ENCODE results near the gene GRPEL1.

GRCh38 chr4:7049295-7049694 lies 18.6 kb downstream of the GRPEL1 start:
- no peak for TF ChIP-seq EZH2 (IDR thresholded peaks at IDR 0.05; ENCODE audit: low read length, unreplicated experiment)
- TF ChIP-seq, protein P1, sequence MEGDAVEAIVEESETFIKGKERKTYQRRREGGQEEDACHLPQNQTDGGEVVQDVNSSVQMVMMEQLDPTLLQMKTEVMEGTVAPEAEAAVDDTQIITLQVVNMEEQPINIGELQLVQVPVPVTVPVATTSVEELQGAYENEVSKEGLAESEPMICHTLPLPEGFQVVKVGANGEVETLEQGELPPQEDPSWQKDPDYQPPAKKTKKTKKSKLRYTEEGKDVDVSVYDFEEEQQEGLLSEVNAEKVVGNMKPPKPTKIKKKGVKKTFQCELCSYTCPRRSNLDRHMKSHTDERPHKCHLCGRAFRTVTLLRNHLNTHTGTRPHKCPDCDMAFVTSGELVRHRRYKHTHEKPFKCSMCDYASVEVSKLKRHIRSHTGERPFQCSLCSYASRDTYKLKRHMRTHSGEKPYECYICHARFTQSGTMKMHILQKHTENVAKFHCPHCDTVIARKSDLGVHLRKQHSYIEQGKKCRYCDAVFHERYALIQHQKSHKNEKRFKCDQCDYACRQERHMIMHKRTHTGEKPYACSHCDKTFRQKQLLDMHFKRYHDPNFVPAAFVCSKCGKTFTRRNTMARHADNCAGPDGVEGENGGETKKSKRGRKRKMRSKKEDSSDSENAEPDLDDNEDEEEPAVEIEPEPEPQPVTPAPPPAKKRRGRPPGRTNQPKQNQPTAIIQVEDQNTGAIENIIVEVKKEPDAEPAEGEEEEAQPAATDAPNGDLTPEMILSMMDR (conservative IDR thresholded peaks at IDR 0.05; ENCODE audit: low read depth, low read length): no peak
